ENCODE data around the gene B4GALT2. TPM values are rescaled to one million over a fixed set of nuclear protein-coding genes. Genes with fewer than 3 reads are reported as not detected.
A peak's percentile ranks its signal among the peaks of the same experiment; 100 is the strongest.

Gene B4GALT2
- total and polyA plus RNA-seq, 9 donors = 43.3 to 59.6 (median 51.6) TPM

GRCh38 chr1:44034976-44035716 is 56.1 kb downstream of the B4GALT2 start:
- H3K9me3 ChIP-seq (replicated peaks; ENCODE audit: control insufficient read depth, low read depth, low read length) = no peaks in the 10 kb centered on the region
- H3K27ac ChIP-seq (ENCODE audit: low read length) = no peak overlapping the region
- 71% methylated on average over 7 of the region's 11 CpGs for WGBS (ENCODE audit: insufficient coverage)
- H3K4me1 ChIP-seq (ENCODE audit: control insufficient read depth, insufficient read depth, low read length) = peaks cover 39% of the 10 kb centered on the region
- H3K4me3 ChIP-seq (ENCODE audit: low read length) = no peak overlapping the region
- H3K36me3 ChIP-seq (ENCODE audit: control insufficient read depth, insufficient read depth, low read length) = no peaks in the 10 kb centered on the region
- H3K27me3 ChIP-seq (ENCODE audit: control insufficient read depth, insufficient read depth, low read length) = peaks cover 10% of the 10 kb centered on the region
- DNase-seq = no peak

GRCh38 chr1:44035726-44036408 is 56.9 kb downstream of the B4GALT2 start:
- WGBS (ENCODE audit: insufficient coverage) = 42% methylated on average over 5 of the region's 8 CpGs
- H3K9me3 ChIP-seq (replicated peaks; ENCODE audit: control insufficient read depth, low read depth, low read length) = no peaks in the 10 kb centered on the region
- H3K27me3 ChIP-seq (ENCODE audit: control insufficient read depth, insufficient read depth, low read length) = peaks cover 10% of the 10 kb centered on the region
- H3K4me1 ChIP-seq (ENCODE audit: control insufficient read depth, insufficient read depth, low read length) = peaks cover 38% of the 10 kb centered on the region
- no peak overlapping the region for H3K27ac ChIP-seq (ENCODE audit: low read length)
- H3K36me3 ChIP-seq (ENCODE audit: control insufficient read depth, insufficient read depth, low read length) = no peaks in the 10 kb centered on the region
- H3K4me3 ChIP-seq (ENCODE audit: low read length) = no peak overlapping the region
- DNase-seq = peak; percentile 54

GRCh38 chr1:44036409-44037139 is 57.6 kb downstream of the B4GALT2 start:
- 27% methylated on average over 1 of the region's 6 CpGs for WGBS (ENCODE audit: insufficient coverage)
- Histone ChIP-seq H3K27me3 (ENCODE audit: control insufficient read depth, insufficient read depth, low read length) (peaks cover 3% of the 10 kb centered on the region), H3K36me3 (ENCODE audit: control insufficient read depth, insufficient read depth, low read length) (no peaks in the 10 kb centered on the region), H3K4me1 (ENCODE audit: control insufficient read depth, insufficient read depth, low read length) (peaks cover 31% of the 10 kb centered on the region), H3K9me3 (replicated peaks; ENCODE audit: control insufficient read depth, low read depth, low read length) (no peaks in the 10 kb centered on the region), H3K4me3 (ENCODE audit: low read length) (no peak overlapping the region), H3K27ac (ENCODE audit: low read length) (no peak overlapping the region)
- DNase-seq = peak; percentile 73

GRCh38 chr1:44037154-44037553 is 58.1 kb downstream of the B4GALT2 start:
- peaks cover 4% of the 10 kb centered on the region for H3K27me3 ChIP-seq (ENCODE audit: control insufficient read depth, insufficient read depth, low read length)
- H3K4me1 ChIP-seq (ENCODE audit: control insufficient read depth, insufficient read depth, low read length) = peaks cover 26% of the 10 kb centered on the region
- DNase-seq = no peak
- no peak overlapping the region for H3K4me3 ChIP-seq (ENCODE audit: low read length)
- no peak overlapping the region for H3K27ac ChIP-seq (ENCODE audit: low read length)
- H3K36me3 ChIP-seq (ENCODE audit: control insufficient read depth, insufficient read depth, low read length) = no peaks in the 10 kb centered on the region
- WGBS (ENCODE audit: insufficient coverage) = 50% methylated on average over 1 of the region's 5 CpGs
- no peaks in the 10 kb centered on the region for H3K9me3 ChIP-seq (replicated peaks; ENCODE audit: control insufficient read depth, low read depth, low read length)

- H3K9me3 ChIP-seq (replicated peaks; ENCODE audit: control insufficient read depth, low read depth, low read length) = no peaks in the 10 kb centered on the region
- H3K4me3 ChIP-seq (ENCODE audit: low read length) = no peak overlapping the region
- no peaks in the 10 kb centered on the region for H3K36me3 ChIP-seq (ENCODE audit: control insufficient read depth, insufficient read depth, low read length)
- peaks cover 11% of the 10 kb centered on the region for H3K27me3 ChIP-seq (ENCODE audit: control insufficient read depth, insufficient read depth, low read length)
- no peak overlapping the region for H3K27ac ChIP-seq (ENCODE audit: low read length)
- no peak for DNase-seq
- peaks cover 22% of the 10 kb centered on the region for H3K4me1 ChIP-seq (ENCODE audit: control insufficient read depth, insufficient read depth, low read length)
- no CpG with 5 or more reads among the region's 2 CpGs for WGBS (ENCODE audit: insufficient coverage)
Observed at GRCh38 chr1:44038876-44039657, 60.1 kb downstream of the B4GALT2 start.

GRCh38 chr1:44040418-44040817 is 61.4 kb downstream of the B4GALT2 start:
- H3K27me3 ChIP-seq (ENCODE audit: control insufficient read depth, insufficient read depth, low read length) = peaks cover 11% of the 10 kb centered on the region
- H3K27ac ChIP-seq (ENCODE audit: low read length) = no peak overlapping the region
- no peaks in the 10 kb centered on the region for H3K9me3 ChIP-seq (replicated peaks; ENCODE audit: control insufficient read depth, low read depth, low read length)
- no CpG with 5 or more reads among the region's 2 CpGs for WGBS (ENCODE audit: insufficient coverage)
- no peak overlapping the region for H3K4me3 ChIP-seq (ENCODE audit: low read length)
- peaks cover 15% of the 10 kb centered on the region for H3K4me1 ChIP-seq (ENCODE audit: control insufficient read depth, insufficient read depth, low read length)
- H3K36me3 ChIP-seq (ENCODE audit: control insufficient read depth, insufficient read depth, low read length) = no peaks in the 10 kb centered on the region
- DNase-seq = no peak

Other genes with a start within 250 kb of the B4GALT2 start
- 0.49 TPM for gene ARTN, start 45.4 kb upstream of the B4GALT2 start, total RNA-seq
- 1 to 10 TPM in 5 of 8 donors, under 1 TPM in 3; 0.74 to 2.4 (median 1.2) TPM for gene ARTN, start 45.4 kb upstream of the B4GALT2 start, polyA plus RNA-seq (ENCODE audit: insufficient read depth in 1 of 8, insufficient read length in 8 of 8, low replicate concordance in 1 of 8)
- 15.6 TPM for gene IPO13, start 32.3 kb upstream of the B4GALT2 start, total RNA-seq
- 10 to 100 TPM; 18.4 to 28.7 (median 25.2) TPM for gene IPO13, start 32.3 kb upstream of the B4GALT2 start, polyA plus RNA-seq (ENCODE audit: insufficient read depth in 1 of 8, insufficient read length in 8 of 8, low replicate concordance in 1 of 8)
- 14.0 TPM for gene DPH2, start 9.2 kb upstream of the B4GALT2 start, total RNA-seq
- 10 to 100 TPM; 16.7 to 21.9 (median 18.4) TPM for gene DPH2, start 9.2 kb upstream of the B4GALT2 start, polyA plus RNA-seq (ENCODE audit: insufficient read depth in 1 of 8, insufficient read length in 8 of 8, low replicate concordance in 1 of 8)
- gene ATP6V0B, start 4.2 kb upstream of the B4GALT2 start, total RNA-seq = 55.9 TPM
- gene ATP6V0B, start 4.2 kb upstream of the B4GALT2 start, polyA plus RNA-seq (ENCODE audit: insufficient read depth in 1 of 8, insufficient read length in 8 of 8, low replicate concordance in 1 of 8) = 10 to 100 TPM; 46.2 to 57.6 (median 50.8) TPM
- gene CCDC24, start 12.4 kb downstream of the B4GALT2 start, total RNA-seq = 0.98 TPM
- 1 to 10 TPM in 5 of 8 donors, under 1 TPM in 3; 0.77 to 1.9 (median 1.3) TPM for gene CCDC24, start 12.4 kb downstream of the B4GALT2 start, polyA plus RNA-seq (ENCODE audit: insufficient read depth in 1 of 8, insufficient read length in 8 of 8, low replicate concordance in 1 of 8)
- gene SLC6A9, start 52.3 kb downstream of the B4GALT2 start, total RNA-seq = 1.6 TPM
- gene SLC6A9, start 52.3 kb downstream of the B4GALT2 start, polyA plus RNA-seq (ENCODE audit: insufficient read depth in 1 of 8, insufficient read length in 8 of 8, low replicate concordance in 1 of 8) = 1 to 10 TPM; 2.3 to 5.5 (median 3.6) TPM
- 0.13 TPM for gene KLF17, start 139.6 kb downstream of the B4GALT2 start, total RNA-seq
- under 1 TPM in 5 of 8 donors, not detected in 3; 0.08 to 0.32 (median 0.10) TPM for gene KLF17, start 139.6 kb downstream of the B4GALT2 start, polyA plus RNA-seq (ENCODE audit: insufficient read depth in 1 of 8, insufficient read length in 8 of 8, low replicate concordance in 1 of 8)
- gene KLF18, start 162.4 kb downstream of the B4GALT2 start, total RNA-seq = not detected
- gene KLF18, start 162.4 kb downstream of the B4GALT2 start, polyA plus RNA-seq (ENCODE audit: insufficient read depth in 1 of 8, insufficient read length in 8 of 8, low replicate concordance in 1 of 8) = not detected
- 12.1 TPM for gene DMAP1, start 234.3 kb downstream of the B4GALT2 start, total RNA-seq
- 10 to 100 TPM; 31.1 to 44.5 (median 37.5) TPM for gene DMAP1, start 234.3 kb downstream of the B4GALT2 start, polyA plus RNA-seq (ENCODE audit: insufficient read depth in 1 of 8, insufficient read length in 8 of 8, low replicate concordance in 1 of 8)

Measured in muscle of leg (tissue), 11 donors.